Erythroblast (primary cell): ENCODE results near the gene NR1D2.

Source experiments
- GATA1 ChIP-seq: IDR thresholded peaks from 2 replicates; pipeline ENCODE4 v1.6.1; 2011; ENCODE audit warnings: low read depth, mild to moderate bottlenecking, control low read depth, low read length, moderate library complexity
- POLR2A ChIP-seq: IDR thresholded peaks from 2 replicates; pipeline ENCODE4 v1.6.1; 2011; ENCODE audit warnings: mild to moderate bottlenecking, low read length

DNA sequence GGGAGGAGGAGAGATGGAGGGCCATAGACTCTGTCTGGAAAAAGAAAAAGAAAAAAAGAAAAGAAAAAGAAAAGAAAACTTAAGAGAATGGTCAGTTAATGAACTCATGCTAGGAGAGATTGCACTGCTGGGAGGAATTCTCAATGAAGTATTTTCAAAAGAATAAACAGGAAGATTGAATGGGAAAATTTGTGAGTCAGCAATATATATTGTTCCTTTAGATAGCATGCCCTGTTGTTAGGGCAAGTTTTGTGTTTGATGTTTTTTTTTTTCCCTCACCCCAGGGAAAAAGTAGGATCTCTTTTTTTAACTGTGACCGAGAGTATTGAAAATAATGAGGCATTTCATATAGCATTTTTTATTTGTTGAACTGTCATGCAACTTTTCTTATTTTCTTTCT lies 7.8 kb upstream of the NR1D2 start:
- TF ChIP-seq POLR2A (no peak), GATA1 (no peak)
